Activated CD8-positive, alpha-beta T cell treated with anti-CD3 and anti-CD28 coated beads for 36 hours (primary cell): ENCODE data around the gene KDM2A. TPM values are rescaled to one million over a fixed set of nuclear protein-coding genes. Genes with fewer than 3 reads are reported as not detected.

Experiments
- ATAC-seq: fragments of 200-7000 bp; cut with Tn5 transposase; one replicate; pipeline ENCODE4 v1.10.0; 2021; ENCODE audit warnings: mild to moderate bottlenecking, moderate library complexity
- CTCF ChIA-PET: fragments of 350-600 bp; sonication (Branson Sonifier 250); formaldehyde crosslinking; loops from one replicate; lab custom pipeline; 2021; ENCODE audit warnings: antibody characterized with exemption; lab: Charles Lee
- POLR2A ChIA-PET: fragments of 350-600 bp; sonication (Branson Sonifier 250); formaldehyde crosslinking; loops from one replicate; lab custom pipeline; 2021; ENCODE audit warnings: antibody characterized with exemption; lab: Charles Lee
- DNase-seq: peaks from one replicate; pipeline ENCODE4 v3.0.0-alpha.2; 2020
- H3K27ac Mint-ChIP-seq: one replicate; pipeline ENCODE4 v1.8.0; 2021; ENCODE audit warnings: mild to moderate bottlenecking, mixed read lengths
- H3K27me3 Mint-ChIP-seq: one replicate; pipeline ENCODE4 v1.8.0; 2021; ENCODE audit warnings: mixed read lengths
- H3K36me3 Mint-ChIP-seq: one replicate; pipeline ENCODE4 v1.8.0; 2021; ENCODE audit warnings: low read depth, mixed read lengths
- H3K4me1 Mint-ChIP-seq: one replicate; pipeline ENCODE4 v1.8.0; 2021; ENCODE audit warnings: low read depth, mixed read lengths
- H3K4me3 Mint-ChIP-seq: one replicate; pipeline ENCODE4 v1.8.0; 2021; ENCODE audit warnings: mild to moderate bottlenecking, moderate library complexity, mixed read lengths
- H3K9me3 Mint-ChIP-seq: one replicate; pipeline ENCODE4 v1.8.0; 2021; ENCODE audit warnings: mixed read lengths
- CTCF ChIP-seq: fragments of 200-600 bp; IDR thresholded peaks from one replicate; pipeline ENCODE4 v1.8.0; 2022; ENCODE audit warnings: antibody characterized with exemption, mild to moderate bottlenecking
- intact Hi-C: fragments of 100-400 bp; cut with micrococcal nuclease; formaldehyde crosslinking; loops from one replicate; pipeline ENCODE4 v1.10.0; 2022
- total RNA-seq, 2 experiments: library from RNA; stranded (reverse); gene quantifications; one replicate each; pipeline ENCODE4 v1.2.3, GENCODE V29; 2021

Gene KDM2A
- total RNA-seq, 2 experiments from 2014 or later = 79.6 to 88.1 TPM

GRCh38 chr11:67085617-67086016 lies 33.4 kb upstream of the KDM2A start:
- H3K9me3 Mint-ChIP-seq = no peaks in the 10 kb centered on the region
- no peak overlapping the region for H3K4me3 Mint-ChIP-seq
- peaks cover 11% of the 10 kb centered on the region for H3K4me1 Mint-ChIP-seq
- ChIA-PET CTCF (no interaction called here), POLR2A (interaction anchor here (0.7 kb wide), 1 partner anchor 239 kb away, joined by 3 read pairs; no protein-coding TSS in a partner anchor)
- no peak for TF ChIP-seq CTCF
- no peak for DNase-seq
- intact Hi-C loops = no loop called here
- H3K27ac Mint-ChIP-seq = no peak overlapping the region
- peaks cover 5% of the 10 kb centered on the region for H3K27me3 Mint-ChIP-seq
- ATAC-seq = no peak
- H3K36me3 Mint-ChIP-seq = no peaks in the 10 kb centered on the region

GRCh38 chr11:67090717-67091116 lies 28.3 kb upstream of the KDM2A start:
- CTCF ChIA-PET = no interaction called here
- Mint-ChIP-seq H3K36me3 (no peaks in the 10 kb centered on the region), H3K9me3 (no peaks in the 10 kb centered on the region), H3K4me1 (no peaks in the 10 kb centered on the region), H3K27ac (no peak overlapping the region), H3K27me3 (no peaks in the 10 kb centered on the region), H3K4me3 (no peak overlapping the region)
- intact Hi-C loops = no loop called here
- no peak for DNase-seq
- no peak for ATAC-seq
- no peak for TF ChIP-seq CTCF
- POLR2A ChIA-PET = no interaction called here

DNA sequence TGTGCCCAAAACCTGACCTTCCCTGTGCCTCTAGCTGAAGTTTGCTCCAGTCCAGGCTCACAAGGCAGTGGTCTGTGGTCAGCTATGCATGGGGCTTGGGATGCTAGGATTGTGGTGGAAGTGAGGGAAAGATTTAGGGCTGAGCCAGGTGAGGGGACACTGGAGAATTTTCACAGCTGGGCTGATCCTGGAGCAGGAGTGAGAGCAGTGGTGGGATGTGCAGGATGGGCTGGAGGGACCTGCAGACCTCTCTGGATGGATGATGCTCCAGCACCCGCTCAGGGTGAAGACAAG lies 23.9 kb upstream of the KDM2A start:
- no peak for ATAC-seq
- TF ChIP-seq CTCF = no peak
- no peak for DNase-seq
- no peaks in the 10 kb centered on the region for H3K27me3 Mint-ChIP-seq
- intact Hi-C loops = no loop called here
- no peaks in the 10 kb centered on the region for H3K36me3 Mint-ChIP-seq
- no peak overlapping the region for H3K4me3 Mint-ChIP-seq
- ChIA-PET CTCF (interaction anchor here (0.8 to 1.8 kb wide), 6 partner anchors 9 to 72 kb away, joined by 3 to 7 read pairs (median 3); no protein-coding TSS in a partner anchor), POLR2A (interaction anchor here (1.7 kb wide), 1 partner anchor 10 kb away, joined by 5 read pairs; no protein-coding TSS in a partner anchor)
- no peaks in the 10 kb centered on the region for H3K9me3 Mint-ChIP-seq
- H3K4me1 Mint-ChIP-seq = peaks cover 6% of the 10 kb centered on the region
- H3K27ac Mint-ChIP-seq = no peak overlapping the region

DNA sequence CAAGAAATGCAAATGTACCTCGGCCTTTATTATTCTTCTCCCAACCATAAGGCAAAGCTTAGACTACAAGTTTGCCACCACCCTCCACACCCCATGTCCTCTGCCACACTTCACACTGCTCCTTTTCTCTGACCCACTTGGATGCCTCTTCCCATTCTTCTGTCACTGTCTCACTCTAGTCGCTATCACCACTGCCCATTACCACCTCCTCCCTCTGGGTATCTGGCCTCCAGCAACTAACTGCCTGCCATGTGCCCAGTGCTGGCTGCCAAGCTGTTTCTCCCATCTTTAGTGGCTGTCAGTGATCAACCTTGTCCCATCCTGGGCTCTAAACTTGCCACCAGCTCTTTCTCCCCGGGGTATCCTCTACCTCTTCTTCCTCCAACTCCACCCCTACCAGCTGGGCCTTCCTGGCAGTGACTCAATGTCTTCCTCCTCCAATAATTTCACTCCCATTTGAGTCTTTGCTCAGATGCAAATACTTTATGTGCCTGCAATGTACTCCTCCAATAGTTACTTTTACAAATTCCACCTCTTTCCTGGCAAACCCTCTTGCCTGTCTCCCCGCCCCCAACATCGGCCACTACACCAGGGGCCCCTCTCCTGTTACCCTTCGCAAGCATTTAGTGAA lies 20.1 kb upstream of the KDM2A start:
- Mint-ChIP-seq H3K9me3 (no peaks in the 10 kb centered on the region), H3K27me3 (no peaks in the 10 kb centered on the region), H3K27ac (peak overlapping the region; percentile 21), H3K4me3 (no peak overlapping the region), H3K4me1 (peaks cover 20% of the 10 kb centered on the region), H3K36me3 (no peaks in the 10 kb centered on the region)
- DNase-seq (no peak), ATAC-seq (no peak)
- ChIA-PET CTCF (interaction anchor here (1.0 to 1.7 kb wide), 2 partner anchors 17 to 28 kb away, joined by 3 to 4 read pairs; no protein-coding TSS in a partner anchor), POLR2A (no interaction called here)
- intact Hi-C loops = no loop called here
- TF ChIP-seq CTCF = no peak

DNA sequence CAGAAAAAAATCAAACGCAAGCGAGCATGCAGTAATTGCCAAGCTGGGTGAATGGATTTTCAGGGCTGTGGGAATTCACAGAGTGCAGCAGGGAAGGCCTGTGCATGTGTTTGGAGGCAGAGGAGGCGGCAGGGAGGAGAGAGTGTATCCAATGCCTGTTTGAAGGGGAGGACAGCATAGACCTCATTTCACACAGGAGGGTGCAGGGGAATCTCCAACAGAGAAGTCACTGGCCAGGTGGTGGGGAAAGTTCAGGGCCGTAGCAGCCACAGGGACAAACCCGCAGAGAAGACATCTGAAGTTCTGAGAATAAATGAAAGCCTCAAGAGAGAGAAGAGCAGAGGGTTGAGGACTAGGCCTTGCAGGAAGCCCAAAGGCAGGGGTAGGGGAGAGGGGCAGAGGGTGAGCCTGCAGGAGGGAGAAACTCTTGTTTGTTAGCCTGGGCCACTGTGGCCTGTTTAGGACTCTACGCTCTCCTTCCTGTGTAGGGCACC lies 19.2 kb upstream of the KDM2A start:
- peaks cover 29% of the 10 kb centered on the region for H3K4me1 Mint-ChIP-seq
- H3K27me3 Mint-ChIP-seq = no peaks in the 10 kb centered on the region
- no peak overlapping the region for H3K4me3 Mint-ChIP-seq
- intact Hi-C loops = no loop called here
- TF ChIP-seq CTCF = no peak
- DNase-seq = peak; percentile 26
- H3K9me3 Mint-ChIP-seq = no peaks in the 10 kb centered on the region
- ChIA-PET POLR2A (no interaction called here), CTCF (interaction anchor here (1.4 to 1.7 kb wide), 2 partner anchors 18 to 19 kb away, joined by 3 to 4 read pairs; no protein-coding TSS in a partner anchor)
- H3K36me3 Mint-ChIP-seq = no peaks in the 10 kb centered on the region
- peak; percentile 54 for ATAC-seq
- peak overlapping the region; percentile 64 for H3K27ac Mint-ChIP-seq
